Mesendoderm (in vitro differentiated cells): ENCODE measurements around the gene TMTC2.
A peak's percentile ranks its signal among the peaks of the same experiment; 100 is the strongest.

ENCODE experiments used
- DNase-seq: peaks from one replicate; pipeline ENCODE4 v3.0.0; 2013
- H2AK5ac ChIP-seq: 2 replicates; pipeline ENCODE4 v1.6.1; 2013; ENCODE audit warnings: low read length, inconsistent platforms
- H2BK120ac ChIP-seq: 2 replicates; pipeline ENCODE4 v1.6.1; 2013; ENCODE audit warnings: low read depth, mild to moderate bottlenecking, low read length, moderate library complexity, mixed read lengths
- H2BK15ac ChIP-seq: replicated peaks from 2 replicates; pipeline ENCODE4 v1.6.1; 2013; ENCODE audit warnings: low read depth, mild to moderate bottlenecking, moderate library complexity
- H2BK5ac ChIP-seq: 2 replicates; pipeline ENCODE4 v1.6.1; 2013; ENCODE audit warnings: low read length, inconsistent platforms
- H3K18ac ChIP-seq: 2 replicates; pipeline ENCODE4 v1.6.1; 2013; ENCODE audit warnings: mild to moderate bottlenecking, low read length, mixed read lengths
- H3K23ac ChIP-seq: one replicate; pipeline ENCODE4 v1.6.1; 2013; ENCODE audit warnings: low read length
- H3K27ac ChIP-seq: 2 replicates; pipeline ENCODE4 v1.5.1; 2013; ENCODE audit warnings: low read depth, mild to moderate bottlenecking, inconsistent platforms, low read length, moderate library complexity
- H3K27me3 ChIP-seq: 2 replicates; pipeline ENCODE4 v1.6.1; 2013; ENCODE audit warnings: low read length, control low read depth, mild to moderate bottlenecking, inconsistent platforms; ENCODE audit not compliant: insufficient read depth, poor library complexity
- H3K36me3 ChIP-seq: 2 replicates; pipeline ENCODE4 v1.6.1; 2013; ENCODE audit warnings: low read length, inconsistent platforms; ENCODE audit not compliant: control insufficient read depth, insufficient read depth
- H3K4ac ChIP-seq: one replicate; pipeline ENCODE4 v1.6.1; 2013; ENCODE audit warnings: low read depth, mild to moderate bottlenecking, low read length, moderate library complexity
- H3K4me1 ChIP-seq: 2 replicates; pipeline ENCODE4 v1.6.1; 2013; ENCODE audit warnings: low read depth, low read length, inconsistent platforms; ENCODE audit not compliant: control insufficient read depth
- H3K4me2 ChIP-seq: 2 replicates; pipeline ENCODE4 v1.6.1; 2013; ENCODE audit warnings: low read length
- H3K4me3 ChIP-seq: 2 replicates; pipeline ENCODE4 v1.5.1; 2013; ENCODE audit warnings: mild to moderate bottlenecking, low read length
- H3K56ac ChIP-seq: one replicate; pipeline ENCODE4 v1.6.1; 2013; ENCODE audit warnings: low read length
- H3K79me1 ChIP-seq: 2 replicates; pipeline ENCODE4 v1.6.1; 2013; ENCODE audit warnings: low read length, inconsistent platforms
- H3K79me2 ChIP-seq: 2 replicates; pipeline ENCODE4 v1.6.1; 2013; ENCODE audit warnings: mild to moderate bottlenecking, low read length; ENCODE audit not compliant: control insufficient read depth, insufficient read depth
- H3K9ac ChIP-seq: 2 replicates; pipeline ENCODE4 v1.6.1; 2013; ENCODE audit warnings: low read length, inconsistent platforms
- H4K5ac ChIP-seq: one replicate; pipeline ENCODE4 v1.6.1; 2013; ENCODE audit warnings: low read length
- H4K8ac ChIP-seq: one replicate; pipeline ENCODE4 v1.6.1; 2013; ENCODE audit warnings: low read depth, mild to moderate bottlenecking, control low read depth, low read length, moderate library complexity
- WGBS: extraction: QIAGEN DNeasy Blood & Tissue Kit; methylation state at CpG from one replicate; pipeline ENCODE4 v1.1.7; 2013; ENCODE audit warnings: low lambda C conversion rate, missing lambda C conversion rate; ENCODE audit not compliant: insufficient coverage; ENCODE audit errors: extremely low coverage; 5-methylcytosine and 5-hydroxymethylcytosine counted together

TMTC2 gene

GRCh38 chr12:82705774-82706173, 19.1 kb downstream of the TMTC2 start:
- no peak overlapping the region for H3K23ac ChIP-seq
- no peak overlapping the region for H4K5ac ChIP-seq
- no peak overlapping the region for H3K4me3 ChIP-seq
- no CpG with 5 or more reads among the region's 3 CpGs for WGBS
- H3K9ac ChIP-seq, result no peak overlapping the region
- no peak overlapping the region for H4K8ac ChIP-seq
- H3K4me2 ChIP-seq, result no peak overlapping the region
- peaks cover 6% of the 10 kb centered on the region for H3K4me1 ChIP-seq
- H3K27ac ChIP-seq, result no peak overlapping the region
- H2AK5ac ChIP-seq, result no peak overlapping the region
- no peaks in the 10 kb centered on the region for H3K36me3 ChIP-seq
- H2BK15ac ChIP-seq, result no peak overlapping the region
- no peaks in the 10 kb centered on the region for H3K27me3 ChIP-seq
- H3K79me1 ChIP-seq, result no peaks in the 10 kb centered on the region
- H2BK120ac ChIP-seq, result no peak overlapping the region
- H3K4ac ChIP-seq, result no peak overlapping the region
- DNase-seq, result no peak
- no peak overlapping the region for H3K56ac ChIP-seq
- H3K18ac ChIP-seq, result no peak overlapping the region
- H3K79me2 ChIP-seq, result no peaks in the 10 kb centered on the region
- no peak overlapping the region for H2BK5ac ChIP-seq

GRCh38 chr12:82708061-82708879, 21.6 kb downstream of the TMTC2 start:
- DNase-seq, result peak; percentile 66
- H4K5ac ChIP-seq, result no peak overlapping the region

GRCh38 chr12:82709794-82710355, 23.2 kb downstream of the TMTC2 start:
- no peaks in the 10 kb centered on the region for H3K27me3 ChIP-seq
- WGBS, result no CpG with 5 or more reads among the region's 2 CpGs
- H3K4ac ChIP-seq, result no peak overlapping the region
- H3K23ac ChIP-seq, result no peak overlapping the region
- no peak overlapping the region for H3K4me3 ChIP-seq
- H3K4me1 ChIP-seq, result peaks cover 6% of the 10 kb centered on the region
- no peak overlapping the region for H3K9ac ChIP-seq
- no peak overlapping the region for H3K4me2 ChIP-seq
- H2AK5ac ChIP-seq, result no peak overlapping the region
- H4K5ac ChIP-seq, result no peak overlapping the region
- H2BK15ac ChIP-seq, result no peak overlapping the region
- no peak overlapping the region for H3K56ac ChIP-seq
- no peak overlapping the region for H2BK120ac ChIP-seq
- H3K18ac ChIP-seq, result no peak overlapping the region
- no peak for DNase-seq
- H4K8ac ChIP-seq, result no peak overlapping the region
- no peaks in the 10 kb centered on the region for H3K79me1 ChIP-seq
- H3K27ac ChIP-seq, result no peak overlapping the region
- H3K36me3 ChIP-seq, result no peaks in the 10 kb centered on the region
- H2BK5ac ChIP-seq, result no peak overlapping the region
- no peaks in the 10 kb centered on the region for H3K79me2 ChIP-seq

More at GRCh38 chr12:82708061-82708879, 21.6 kb downstream of the TMTC2 start:
- no peaks in the 10 kb centered on the region for H3K36me3 ChIP-seq
- H3K4ac ChIP-seq, result no peak overlapping the region
- no peak overlapping the region for H3K27ac ChIP-seq
- H2AK5ac ChIP-seq, result peak overlapping the region; percentile 6
- no peaks in the 10 kb centered on the region for H3K79me1 ChIP-seq
- H3K4me2 ChIP-seq, result no peak overlapping the region
- no peak overlapping the region for H3K4me3 ChIP-seq
- H3K18ac ChIP-seq, result no peak overlapping the region
- H3K56ac ChIP-seq, result peak overlapping the region; percentile 62
- peak overlapping the region; percentile 34 for H2BK5ac ChIP-seq
- H4K8ac ChIP-seq, result no peak overlapping the region
- H2BK120ac ChIP-seq, result no peak overlapping the region
- peaks cover 6% of the 10 kb centered on the region for H3K4me1 ChIP-seq
- H3K9ac ChIP-seq, result no peak overlapping the region
- H3K79me2 ChIP-seq, result no peaks in the 10 kb centered on the region
- WGBS, result no CpG with 5 or more reads among the region's 10 CpGs
- no peak overlapping the region for H2BK15ac ChIP-seq
- no peaks in the 10 kb centered on the region for H3K27me3 ChIP-seq
- H3K23ac ChIP-seq, result no peak overlapping the region

DNA sequence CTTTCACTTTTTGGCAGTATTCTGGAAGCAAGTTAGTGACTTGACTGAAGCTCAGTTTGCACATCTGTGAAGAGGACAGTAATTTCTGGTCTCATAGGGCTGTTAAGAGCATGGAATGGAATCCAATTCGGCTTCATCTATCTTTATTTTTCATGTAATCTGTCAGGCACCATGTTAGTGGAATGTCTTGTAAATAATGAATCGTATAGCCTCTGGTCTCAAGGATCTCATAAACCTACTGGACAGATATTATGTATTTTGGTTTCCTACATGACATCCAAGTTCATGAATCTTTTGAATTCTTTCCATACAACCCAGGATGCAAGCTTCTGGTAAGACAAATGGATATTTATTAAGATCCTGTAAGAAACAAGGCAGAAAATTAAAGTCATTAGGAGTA, 24.0 kb downstream of the TMTC2 start:
- no peak overlapping the region for H4K5ac ChIP-seq
- H4K8ac ChIP-seq, result no peak overlapping the region
- H3K36me3 ChIP-seq, result no peaks in the 10 kb centered on the region
- H2BK5ac ChIP-seq, result no peak overlapping the region
- no peak overlapping the region for H3K27ac ChIP-seq
- no peak overlapping the region for H3K4ac ChIP-seq
- H3K79me2 ChIP-seq, result no peaks in the 10 kb centered on the region
- no peak overlapping the region for H3K23ac ChIP-seq
- no peaks in the 10 kb centered on the region for H3K27me3 ChIP-seq
- no peak overlapping the region for H3K18ac ChIP-seq
- peak overlapping the region; percentile 28 for H2BK120ac ChIP-seq
- WGBS, result no CpG with 5 or more reads among the region's 2 CpGs
- H2AK5ac ChIP-seq, result no peak overlapping the region
- H2BK15ac ChIP-seq, result no peak overlapping the region
- no peaks in the 10 kb centered on the region for H3K79me1 ChIP-seq
- no peak overlapping the region for H3K4me3 ChIP-seq
- no peak for DNase-seq
- H3K4me1 ChIP-seq, result peaks cover 6% of the 10 kb centered on the region
- H3K4me2 ChIP-seq, result no peak overlapping the region
- H3K9ac ChIP-seq, result no peak overlapping the region
- H3K56ac ChIP-seq, result no peak overlapping the region

GRCh38 chr12:82714427-82714826, 27.7 kb downstream of the TMTC2 start:
- Histone ChIP-seq H4K8ac (no peak overlapping the region), H3K4me2 (no peak overlapping the region), H3K9ac (no peak overlapping the region), H3K4ac (no peak overlapping the region), H2BK5ac (no peak overlapping the region), H3K27ac (no peak overlapping the region), H2BK15ac (no peak overlapping the region), H3K18ac (no peak overlapping the region), H3K36me3 (no peaks in the 10 kb centered on the region), H3K23ac (no peak overlapping the region), H3K79me2 (no peaks in the 10 kb centered on the region), H4K5ac (no peak overlapping the region), H3K27me3 (no peaks in the 10 kb centered on the region), H3K56ac (no peak overlapping the region), H2AK5ac (no peak overlapping the region), H2BK120ac (no peak overlapping the region), H3K4me1 (no peaks in the 10 kb centered on the region), H3K79me1 (no peaks in the 10 kb centered on the region), H3K4me3 (no peak overlapping the region)
- no CpG with 5 or more reads among the region's 3 CpGs for WGBS
- peak; percentile 27 for DNase-seq
